Measurements from ENCODE around the gene AP2A1.

GRCh38 chr19:49799798-49800376, 33.1 kb downstream of the AP2A1 start:
- no peak for TF ChIP-seq CTCF (IDR thresholded peaks at IDR 0.05; ENCODE audit: insufficient read depth, low read length, poor library complexity, severe bottlenecking)
- TF ChIP-seq EZH2phosphoT487 (conservative IDR thresholded peaks at IDR 0.05; ENCODE audit: low read length): no peak

All from SU-DHL-6 (cell line).